Measurements from ENCODE around the gene GTF3C2. TPM values are rescaled to one million over a fixed set of nuclear protein-coding genes. Genes with fewer than 3 reads are reported as not detected.

GTF3C2 gene
- total RNA-seq, 4 donors from 2014 or later = 54.3 to 125 (median 62.9) TPM

DNA sequence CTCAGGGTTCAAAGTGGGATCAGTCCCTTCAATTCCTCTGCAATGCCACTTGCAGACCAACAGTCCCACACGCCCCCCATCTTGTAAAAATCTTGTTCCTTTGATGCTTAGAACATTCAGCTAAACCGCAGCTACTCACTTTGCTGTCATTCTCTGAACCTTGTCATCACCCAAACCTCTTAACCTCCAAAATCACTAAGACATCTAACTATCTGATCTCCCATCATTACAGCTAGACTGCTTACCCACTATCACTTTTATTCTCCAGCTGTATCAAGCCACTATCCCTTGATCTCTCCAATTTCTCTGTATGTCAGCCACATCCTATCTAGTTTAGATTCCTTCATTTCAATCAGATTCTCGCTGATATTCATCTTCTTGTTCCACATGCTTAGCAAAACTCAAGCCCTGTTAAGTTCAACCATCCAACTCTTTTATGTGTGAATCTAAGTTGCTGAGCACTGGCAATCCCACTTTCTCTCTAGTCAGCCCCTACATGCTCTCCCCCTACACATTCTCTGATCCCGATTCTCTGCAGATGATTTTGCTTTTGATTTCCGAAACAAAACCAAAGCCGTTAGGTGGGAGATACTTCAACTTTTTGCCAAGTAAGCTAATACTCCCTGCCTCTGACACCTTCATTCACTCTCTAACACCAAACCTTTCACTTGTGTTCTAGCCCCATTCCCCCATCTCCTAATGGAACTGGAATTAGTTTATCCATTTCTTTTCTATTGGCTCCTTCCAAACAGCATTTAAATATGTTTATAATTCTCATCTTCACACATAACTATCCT lies 4.6 kb downstream of the GTF3C2 start:
- WGBS, 2 donors = 79 to 81% methylated on average over 6 of the region's 6 CpGs
- no peak for TF ChIP-seq POLR2A (IDR thresholded peaks at IDR 0.05)
- TF ChIP-seq, protein P1, sequence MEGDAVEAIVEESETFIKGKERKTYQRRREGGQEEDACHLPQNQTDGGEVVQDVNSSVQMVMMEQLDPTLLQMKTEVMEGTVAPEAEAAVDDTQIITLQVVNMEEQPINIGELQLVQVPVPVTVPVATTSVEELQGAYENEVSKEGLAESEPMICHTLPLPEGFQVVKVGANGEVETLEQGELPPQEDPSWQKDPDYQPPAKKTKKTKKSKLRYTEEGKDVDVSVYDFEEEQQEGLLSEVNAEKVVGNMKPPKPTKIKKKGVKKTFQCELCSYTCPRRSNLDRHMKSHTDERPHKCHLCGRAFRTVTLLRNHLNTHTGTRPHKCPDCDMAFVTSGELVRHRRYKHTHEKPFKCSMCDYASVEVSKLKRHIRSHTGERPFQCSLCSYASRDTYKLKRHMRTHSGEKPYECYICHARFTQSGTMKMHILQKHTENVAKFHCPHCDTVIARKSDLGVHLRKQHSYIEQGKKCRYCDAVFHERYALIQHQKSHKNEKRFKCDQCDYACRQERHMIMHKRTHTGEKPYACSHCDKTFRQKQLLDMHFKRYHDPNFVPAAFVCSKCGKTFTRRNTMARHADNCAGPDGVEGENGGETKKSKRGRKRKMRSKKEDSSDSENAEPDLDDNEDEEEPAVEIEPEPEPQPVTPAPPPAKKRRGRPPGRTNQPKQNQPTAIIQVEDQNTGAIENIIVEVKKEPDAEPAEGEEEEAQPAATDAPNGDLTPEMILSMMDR (IDR thresholded peaks at IDR 0.05) = no peak
- DNase-seq (ENCODE audit: low spot score in 2 of 2) = no peak
- H3K4me3 ChIP-seq (ENCODE audit: low read depth, poor library complexity, severe bottlenecking) = no peak overlapping the region
- intact Hi-C loops (cut with DNase I; ENCODE audit: low total_unique reads) = no loop called here

DNA sequence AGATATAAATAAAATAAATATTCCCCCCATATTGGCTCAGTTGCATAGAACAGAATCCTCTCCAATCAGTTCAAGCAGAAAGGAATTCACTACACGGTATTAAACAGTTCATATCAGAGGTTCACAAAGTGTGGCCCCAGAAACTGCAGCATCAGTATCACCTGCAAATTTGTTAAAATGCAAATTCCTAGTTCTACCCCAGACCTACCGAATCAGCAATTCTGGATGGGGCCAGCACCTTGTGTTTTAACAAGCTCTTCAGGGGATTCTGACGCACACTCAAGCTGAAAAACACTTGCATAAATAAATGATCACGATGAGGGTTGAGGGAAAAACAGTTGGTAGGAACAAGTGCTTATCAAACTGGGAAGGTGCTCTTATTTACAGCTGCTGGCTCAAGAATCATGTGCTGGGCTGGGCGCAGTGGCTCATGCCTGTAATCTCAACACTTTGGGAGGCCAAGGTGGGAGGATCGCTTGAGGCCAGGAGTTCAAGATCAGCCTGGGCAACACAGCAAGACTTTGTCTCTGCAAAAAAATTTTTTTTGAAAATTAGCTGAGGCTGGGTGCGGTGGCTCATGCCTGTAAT lies 6.4 kb downstream of the GTF3C2 start:
- intact Hi-C loops (cut with DNase I; ENCODE audit: low total_unique reads) = no loop called here
- no peak for DNase-seq (ENCODE audit: low spot score in 2 of 2)
- TF ChIP-seq, protein P1 (IDR thresholded peaks at IDR 0.05) = no peak
- TF ChIP-seq POLR2A (IDR thresholded peaks at IDR 0.05) = no peak
- 86 to 91% methylated on average over 7 of the region's 7 CpGs for WGBS, 2 donors
- no peak overlapping the region for H3K4me3 ChIP-seq (ENCODE audit: low read depth, poor library complexity, severe bottlenecking)

DNA sequence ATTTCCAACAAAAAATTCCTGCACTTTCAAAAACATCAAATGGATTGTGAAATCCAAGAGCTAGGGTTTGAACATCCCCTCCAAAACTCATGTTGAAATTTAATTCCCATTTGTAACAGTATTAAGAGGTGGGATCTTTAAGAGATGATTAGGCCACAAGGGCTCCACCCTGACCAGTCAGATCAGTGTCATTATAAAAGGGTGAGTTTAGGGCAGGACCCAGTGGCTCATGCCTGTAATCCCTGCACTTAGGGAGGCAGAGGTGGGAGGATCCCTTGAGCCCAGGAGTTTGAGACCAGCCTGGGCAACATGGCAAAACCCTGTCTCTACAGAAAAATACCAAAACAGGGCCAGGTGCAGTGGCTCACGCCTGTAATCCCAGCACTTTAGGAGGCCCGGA lies 8.9 kb downstream of the GTF3C2 start:
- no peak for DNase-seq (ENCODE audit: low spot score in 2 of 2)
- intact Hi-C loops (cut with DNase I; ENCODE audit: low total_unique reads) = no loop called here
- TF ChIP-seq POLR2A (IDR thresholded peaks at IDR 0.05) = no peak
- TF ChIP-seq, protein P1 (IDR thresholded peaks at IDR 0.05) = no peak
- 94 to 100% methylated on average over 2 of the region's 2 CpGs for WGBS, 2 donors
- H3K4me3 ChIP-seq (ENCODE audit: low read depth, poor library complexity, severe bottlenecking) = no peak overlapping the region

DNA sequence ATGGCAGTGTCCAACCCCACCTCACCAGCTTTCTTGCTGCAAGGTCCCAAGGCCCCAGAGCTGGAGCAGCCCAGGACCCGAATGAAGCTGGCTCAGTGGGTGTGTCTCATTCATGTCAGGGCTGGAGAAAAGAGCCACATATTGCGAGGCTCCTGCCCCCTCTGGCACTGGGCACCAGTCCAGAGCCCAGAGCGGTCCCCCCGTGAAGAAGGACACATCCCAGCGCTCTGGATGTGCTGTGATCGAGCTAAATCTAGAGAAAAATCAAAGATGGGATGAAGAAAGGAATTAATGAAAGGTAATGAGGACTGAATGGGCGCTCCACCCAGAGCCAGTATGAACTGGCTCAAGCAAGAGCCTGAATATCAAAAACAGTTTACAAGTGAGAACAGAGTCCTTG lies 20.4 kb downstream of the GTF3C2 start:
- intact Hi-C loops (cut with DNase I; ENCODE audit: low total_unique reads) = no loop called here
- TF ChIP-seq, protein P1 (IDR thresholded peaks at IDR 0.05) = no peak
- TF ChIP-seq POLR2A (IDR thresholded peaks at IDR 0.05) = no peak
- WGBS, 2 donors = 80 to 87% methylated on average over 7 of the region's 7 CpGs
- DNase-seq (ENCODE audit: low spot score in 2 of 2) = no peak
- H3K4me3 ChIP-seq (ENCODE audit: low read depth, poor library complexity, severe bottlenecking) = no peak overlapping the region

- DNase-seq (ENCODE audit: low spot score in 2 of 2) = no peak
- intact Hi-C loops (cut with DNase I; ENCODE audit: low total_unique reads) = no loop called here
- no peak for TF ChIP-seq POLR2A (IDR thresholded peaks at IDR 0.05)
- TF ChIP-seq, protein P1 (IDR thresholded peaks at IDR 0.05) = no peak
These were observed 21.3 kb downstream of the GTF3C2 start for GRCh38 chr2:27335311-27335710.

More at GRCh38 chr2:27335311-27335710, 21.3 kb downstream of the GTF3C2 start:
- H3K4me3 ChIP-seq (ENCODE audit: low read depth, poor library complexity, severe bottlenecking) = no peak overlapping the region
- WGBS, 2 donors = 88 to 91% methylated on average over 3 of the region's 3 CpGs
